GM19395 (cell line): ENCODE results near the gene PIK3R3.
"Not testable (repeated sequence)": the region's sequence is repeated elsewhere in the genome, so short reads cannot be mapped to it uniquely, and the experiment has no call there.

Source experiments
- ATAC-seq: cut with Tn5 transposase; IDR thresholded peaks from one replicate; pipeline ENCODE4 v1.9.1; 2021; ENCODE audit warnings: mild to moderate bottlenecking, moderate library complexity; ENCODE audit not compliant: unreplicated experiment

The PIK3R3 gene

DNA sequence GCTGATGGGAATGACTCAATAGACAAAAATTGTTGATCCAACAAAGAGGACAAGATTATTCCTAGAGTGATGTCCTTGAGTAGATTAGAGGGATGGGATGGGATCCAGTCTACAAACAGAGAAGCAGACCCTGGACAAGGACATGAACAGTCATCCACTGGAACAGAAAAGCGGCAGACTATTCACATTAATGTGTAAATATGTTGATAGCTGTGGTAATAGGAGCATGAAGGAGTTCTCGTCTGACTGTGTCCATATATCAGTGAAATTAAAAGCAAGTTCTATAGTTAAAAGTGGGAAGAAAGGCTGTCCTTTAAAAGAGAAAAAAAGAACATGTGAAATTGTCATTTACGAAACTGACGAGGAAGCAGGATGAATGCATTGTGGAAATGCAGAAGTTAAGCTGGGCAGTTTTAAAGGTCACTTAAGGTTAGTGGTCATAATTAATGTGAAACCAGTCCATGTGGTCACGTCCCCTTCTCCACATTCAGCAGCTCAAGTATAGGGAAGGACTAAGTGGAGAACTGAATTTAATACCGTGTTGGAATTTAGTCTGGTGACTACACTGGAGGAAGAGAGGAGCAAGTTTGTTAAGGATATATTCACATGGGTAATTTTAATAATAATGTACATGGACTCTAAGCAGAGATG, 62.1 kb downstream of the PIK3R3 start:
- ATAC-seq, result no peak

DNA sequence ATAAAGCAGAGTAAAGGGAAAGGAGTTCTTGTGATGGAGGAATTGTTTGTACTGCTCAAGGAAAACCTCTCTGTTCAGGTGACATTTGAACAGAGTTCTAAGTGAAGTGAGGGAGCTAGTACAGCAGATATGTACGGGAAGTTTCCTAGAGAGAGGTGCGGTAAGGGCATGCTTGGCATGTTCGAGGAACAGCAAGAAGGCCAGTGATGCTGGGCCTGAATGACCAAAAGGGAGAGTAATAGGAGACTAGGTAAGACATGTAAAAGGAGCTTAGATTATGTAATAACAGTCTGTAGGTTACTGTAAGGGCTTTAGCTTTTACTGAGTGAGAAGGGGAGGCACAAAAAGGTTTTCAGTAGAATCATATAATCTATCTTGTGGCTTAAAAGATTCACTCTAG, 63.9 kb downstream of the PIK3R3 start:
- no peak for ATAC-seq

DNA sequence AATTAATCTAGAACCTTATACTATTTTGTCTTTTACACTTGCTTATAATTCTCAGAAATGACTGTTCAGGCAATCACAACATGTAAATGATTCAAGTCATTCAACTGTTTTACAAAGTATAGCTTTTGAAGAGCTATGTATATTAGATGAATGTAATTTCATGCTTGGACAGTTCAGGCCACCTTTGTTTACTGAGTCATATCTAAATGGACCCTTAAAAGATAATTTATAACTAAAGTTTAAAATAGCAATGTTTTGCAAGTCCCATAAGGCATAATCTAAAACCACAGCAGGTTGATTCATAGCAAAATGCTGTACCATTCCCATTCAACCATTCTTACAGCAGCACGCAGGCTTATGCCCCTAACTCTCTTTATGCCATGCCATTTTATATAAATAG, 64.8 kb downstream of the PIK3R3 start:
- no peak for ATAC-seq

DNA sequence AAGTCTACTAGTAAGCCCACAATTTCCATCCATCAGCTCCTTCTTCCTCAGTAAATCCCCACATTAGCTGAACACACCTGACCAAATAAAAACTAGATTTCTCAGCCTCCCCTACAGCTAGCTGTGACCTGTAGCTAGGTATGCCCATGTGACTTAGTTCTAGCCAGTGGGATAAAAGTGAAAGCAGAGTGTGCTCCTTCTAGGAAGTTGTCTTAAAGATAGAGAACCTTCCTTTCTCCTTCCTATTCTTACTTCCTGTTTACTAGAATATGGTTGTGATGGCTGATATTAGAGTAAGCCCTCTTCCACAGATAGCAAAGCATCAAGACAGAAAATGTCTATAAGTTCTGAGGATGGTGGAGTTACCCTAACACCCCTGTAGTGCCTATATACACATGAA, 67.0 kb downstream of the PIK3R3 start:
- ATAC-seq, result no peak

DNA sequence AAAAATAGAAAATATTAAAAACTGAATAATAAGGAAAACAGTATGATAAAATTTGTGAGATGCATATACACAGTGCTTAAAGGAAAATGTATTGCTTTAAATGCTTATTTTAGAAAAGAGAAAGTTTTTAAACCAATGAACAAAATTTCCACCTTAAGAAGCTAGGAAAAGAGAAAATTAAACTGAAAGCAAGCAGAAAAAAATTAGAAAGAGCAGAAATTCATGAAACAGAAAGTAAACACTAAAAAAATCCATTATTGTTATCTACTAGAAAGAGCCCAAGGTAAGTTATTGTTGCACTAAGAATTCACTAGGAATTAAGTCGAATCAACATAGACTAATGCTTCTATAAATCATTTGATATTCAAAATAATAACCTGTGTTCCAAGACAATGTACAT, 67.7 kb downstream of the PIK3R3 start:
- no peak for ATAC-seq

DNA sequence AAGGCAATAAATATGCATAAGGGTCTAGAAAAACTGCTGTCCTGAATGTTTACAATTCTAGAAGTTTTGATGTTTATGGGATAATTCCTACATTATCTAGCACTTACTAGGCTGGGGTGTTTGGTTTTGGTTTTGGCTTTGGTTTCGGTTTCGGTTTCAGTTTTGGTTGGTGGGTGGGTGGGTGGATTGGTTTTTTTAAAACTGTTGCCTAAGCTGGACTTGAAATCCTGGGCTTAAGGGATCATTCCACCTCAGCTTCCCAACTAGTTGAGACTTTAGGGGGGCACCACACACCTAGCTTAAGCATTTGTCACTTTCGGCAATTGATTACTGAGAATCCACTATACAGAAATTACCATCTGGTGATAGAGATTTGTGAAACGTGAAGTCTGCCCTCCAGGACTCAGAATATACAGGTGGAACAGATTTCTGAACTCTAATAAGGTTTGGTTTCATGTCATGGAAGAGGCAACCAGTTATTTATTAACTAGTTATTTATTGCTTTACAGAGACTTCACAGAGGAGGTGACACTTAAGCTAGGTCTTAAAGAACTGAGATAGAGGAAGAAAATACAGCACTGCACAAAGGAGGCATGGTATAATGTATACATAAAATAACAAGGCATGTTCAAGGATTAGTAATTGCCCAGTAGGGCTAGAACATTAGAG, 69.6 kb downstream of the PIK3R3 start:
- peak; percentile 79 for ATAC-seq

DNA sequence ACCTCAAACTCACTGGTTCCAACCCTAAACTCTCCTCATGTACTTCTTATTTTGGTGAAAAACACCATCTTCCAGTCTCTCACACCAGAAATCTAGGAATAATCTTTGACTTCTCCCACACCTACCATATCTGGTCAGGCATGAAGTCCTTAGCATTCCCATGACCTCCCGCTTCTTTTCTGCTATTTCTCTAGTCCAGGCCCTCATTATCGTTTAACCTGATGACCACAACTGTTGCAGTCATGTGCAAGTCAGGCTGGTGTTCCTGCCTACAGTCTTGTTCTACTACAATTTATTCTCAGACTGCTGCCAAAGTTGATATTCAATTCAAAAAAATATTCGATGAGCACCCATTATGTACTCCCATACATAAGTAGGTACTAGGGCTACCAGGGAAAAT, 71.3 kb downstream of the PIK3R3 start:
- no peak for ATAC-seq

DNA sequence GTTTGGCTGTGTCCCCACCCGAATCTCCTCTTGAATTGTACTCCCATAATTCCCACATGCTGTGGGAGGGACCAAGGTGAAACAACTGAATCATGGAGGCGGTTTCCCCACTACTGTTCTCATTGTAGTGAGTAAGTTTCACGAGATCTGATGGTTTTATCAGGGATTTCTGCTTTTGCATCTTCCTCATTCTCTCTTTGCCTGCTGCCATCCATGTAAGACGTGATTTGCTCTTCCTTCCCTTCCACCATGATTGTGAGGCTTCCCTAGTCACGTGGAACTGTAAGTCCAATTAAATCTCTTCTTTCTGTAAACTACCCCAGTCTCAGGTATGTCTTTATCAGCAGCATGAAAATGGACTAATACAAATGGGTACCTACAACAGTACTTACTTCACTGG, 73.5 kb downstream of the PIK3R3 start:
- ATAC-seq, result no peak

DNA sequence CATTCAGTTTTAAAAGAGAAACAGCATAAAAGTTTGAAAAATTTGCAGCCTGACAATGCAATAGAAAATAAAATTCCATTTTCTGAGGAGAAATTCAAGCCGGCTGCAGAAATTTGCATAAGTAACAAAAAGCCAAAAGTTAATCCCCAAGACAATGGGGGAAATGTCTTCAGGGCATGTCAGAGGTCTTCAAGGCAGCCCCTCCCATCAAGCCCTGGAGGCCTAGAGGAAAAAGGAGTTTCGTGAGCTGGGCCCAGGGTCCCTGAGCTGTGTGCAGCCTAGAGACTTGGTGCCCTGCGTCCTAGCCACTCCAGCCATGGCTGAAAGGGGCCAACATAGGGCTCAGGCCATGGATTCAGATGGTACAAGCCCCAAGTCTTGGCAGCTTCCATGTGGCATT, 74.6 kb downstream of the PIK3R3 start:
- ATAC-seq, result no peak

DNA sequence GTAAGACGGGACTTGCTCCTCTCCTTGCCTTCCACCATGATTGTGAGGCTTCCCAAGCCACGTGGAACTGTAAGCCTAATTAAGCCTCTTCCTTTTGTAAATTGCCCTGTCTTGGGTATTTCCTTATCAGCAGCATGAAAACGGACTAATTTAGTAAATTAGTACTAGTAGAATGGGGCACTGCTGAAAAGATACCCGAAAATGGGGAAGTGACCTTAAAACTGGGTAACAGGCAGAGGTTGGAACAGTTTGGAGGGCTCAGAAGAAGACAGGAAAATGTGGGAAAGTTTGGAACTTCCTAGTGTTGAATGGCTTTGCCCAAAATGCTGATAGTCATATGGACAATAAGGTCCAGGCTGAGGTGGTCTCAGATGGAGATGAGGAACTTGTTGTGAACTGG, 75.2 kb downstream of the PIK3R3 start:
- ATAC-seq, result not testable (repeated sequence)

DNA sequence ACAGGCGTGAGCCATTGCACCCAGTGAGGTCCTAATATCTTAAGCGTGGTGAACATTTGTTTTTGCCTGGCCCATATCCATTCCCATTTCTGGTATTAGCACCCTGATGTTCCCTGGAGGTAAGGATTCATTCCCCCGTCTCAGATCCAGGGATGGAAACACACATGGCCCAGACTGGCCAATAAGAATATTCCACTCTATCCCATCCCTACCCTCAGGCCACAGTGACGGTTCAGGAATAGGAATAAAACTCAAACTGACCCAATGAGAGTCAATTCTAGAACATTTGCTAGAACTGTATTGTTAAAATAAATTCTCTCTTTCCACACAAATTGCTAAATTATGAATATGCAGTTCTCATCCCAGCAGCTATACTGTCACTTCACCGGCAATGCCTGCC, 76.1 kb downstream of the PIK3R3 start:
- ATAC-seq, result no peak

DNA sequence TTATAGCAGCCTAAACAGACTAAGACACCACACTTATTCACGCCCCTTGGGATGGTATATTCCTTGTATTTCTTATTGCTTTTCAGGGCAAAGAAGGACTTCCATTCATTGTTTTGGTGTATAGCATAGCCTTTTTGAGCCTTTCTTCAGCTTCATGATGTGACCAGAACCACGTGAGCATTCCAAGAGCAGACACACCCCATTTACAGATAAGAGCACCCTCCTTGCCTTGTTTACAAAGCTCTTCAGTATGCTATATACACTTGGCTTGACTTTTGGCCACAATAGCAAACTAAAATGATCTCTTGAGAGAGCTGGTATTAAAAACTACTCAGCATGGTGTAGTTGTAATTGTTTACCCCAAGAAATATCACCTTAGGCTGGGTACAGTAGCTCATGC, 78.7 kb downstream of the PIK3R3 start:
- no peak for ATAC-seq

DNA sequence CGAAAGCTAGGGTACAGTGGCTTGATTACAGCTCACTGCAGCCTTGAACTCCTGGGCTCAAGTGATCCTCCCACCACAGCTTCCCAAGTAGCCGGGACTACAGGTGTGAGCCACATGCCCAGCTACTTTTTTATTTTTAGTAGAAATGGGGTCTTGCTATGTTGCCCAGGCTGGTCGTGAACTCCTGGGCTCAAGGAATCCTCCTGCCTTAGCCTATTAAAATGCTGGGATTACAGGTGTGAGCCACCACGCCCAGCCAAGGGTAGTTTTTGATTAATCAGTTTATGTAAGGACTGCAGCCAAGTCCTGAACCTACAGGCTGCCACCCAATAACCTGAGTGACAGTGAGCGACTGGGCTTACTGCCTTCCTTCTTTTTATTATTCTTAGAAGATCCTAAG, 88.3 kb downstream of the PIK3R3 start:
- no peak for ATAC-seq

DNA sequence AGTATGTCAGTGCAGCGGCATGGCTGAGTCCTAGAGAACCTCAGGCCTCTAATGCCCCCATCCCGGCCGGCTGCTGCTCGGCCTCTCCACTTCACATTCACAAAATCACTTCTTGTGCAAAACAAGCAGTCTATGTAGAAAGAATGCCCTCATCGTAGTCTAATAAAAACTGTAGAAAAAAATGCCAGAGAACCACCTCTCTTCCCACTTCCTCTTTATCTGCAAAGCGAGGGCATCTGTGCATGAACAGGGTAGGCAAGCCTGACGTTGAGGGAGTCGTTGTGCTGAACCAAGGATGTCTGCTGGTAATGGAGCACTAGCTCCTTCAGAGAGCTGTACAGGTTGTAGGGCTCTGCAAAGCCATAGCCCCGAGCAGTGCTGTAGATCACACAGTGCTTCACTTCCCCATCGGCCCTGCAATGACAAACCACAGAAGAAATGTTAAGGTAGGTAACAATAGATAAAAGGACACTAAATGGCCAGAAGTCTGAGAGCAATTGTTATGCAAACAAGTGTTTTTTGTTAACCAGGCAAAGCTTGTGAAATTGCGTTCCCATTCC, 88.9 kb downstream of the PIK3R3 start:
- peak; percentile 86 for ATAC-seq

DNA sequence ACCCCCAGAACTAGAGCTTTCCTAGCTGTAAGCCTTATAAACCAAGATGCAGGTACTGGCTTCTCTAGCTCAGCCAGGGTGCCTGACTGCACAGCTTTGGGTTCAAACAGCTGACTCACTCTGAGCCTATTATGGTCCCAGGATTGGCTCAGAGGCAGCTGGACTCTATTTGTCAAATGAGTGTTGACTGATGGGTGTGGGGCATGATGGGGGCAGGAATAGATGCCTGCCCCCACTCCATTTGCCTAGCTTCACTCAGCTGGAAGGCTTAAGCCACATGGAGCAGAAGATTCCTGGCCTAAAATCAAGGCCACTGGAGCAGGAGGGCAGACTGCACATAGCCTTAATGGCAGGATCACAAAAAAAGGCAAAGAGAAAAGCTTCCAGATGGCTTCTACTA, 90.5 kb downstream of the PIK3R3 start:
- no peak for ATAC-seq

DNA sequence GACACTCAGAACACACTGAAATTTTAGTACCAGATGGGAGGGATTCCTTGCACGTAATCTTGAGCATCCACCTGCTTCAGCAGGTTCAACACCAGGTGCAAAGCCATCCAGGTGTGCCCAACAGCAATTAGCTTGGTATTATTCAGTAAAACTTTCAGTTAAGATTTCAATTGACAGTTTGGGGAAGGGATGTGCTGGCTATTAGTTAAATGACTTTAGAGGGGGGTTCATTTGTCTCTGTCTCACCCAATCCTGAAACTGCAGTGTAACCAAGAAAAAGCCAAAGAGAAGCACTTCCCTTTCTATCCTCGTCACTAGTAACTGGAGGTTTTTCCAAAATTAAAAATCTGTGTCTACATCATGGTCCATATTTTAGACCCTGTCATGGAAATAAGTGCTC, 90.9 kb downstream of the PIK3R3 start:
- ATAC-seq, result no peak

DNA sequence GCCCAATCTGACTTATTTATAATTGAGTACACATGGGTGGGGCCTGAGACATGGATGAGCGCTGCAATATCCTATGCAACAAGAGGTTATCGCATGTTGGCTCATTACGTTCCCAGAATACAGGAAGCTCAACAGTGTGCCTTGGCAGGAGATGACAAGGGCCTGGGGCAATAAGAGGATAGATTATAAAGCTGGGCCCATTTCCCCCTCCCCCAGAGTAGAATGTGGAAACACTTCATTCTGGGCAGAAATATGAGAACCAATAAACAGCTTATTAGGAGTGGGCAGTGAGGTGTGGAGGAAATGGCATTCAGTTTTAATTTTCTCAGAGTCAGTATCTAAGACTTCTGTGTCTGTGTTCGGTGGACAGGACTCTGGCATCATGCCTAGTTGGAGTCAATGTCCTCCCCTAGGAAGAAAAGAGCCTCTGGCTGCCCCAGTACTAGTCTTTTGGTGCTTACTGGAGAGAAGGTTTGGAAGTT, 92.8 kb downstream of the PIK3R3 start:
- no peak for ATAC-seq

DNA sequence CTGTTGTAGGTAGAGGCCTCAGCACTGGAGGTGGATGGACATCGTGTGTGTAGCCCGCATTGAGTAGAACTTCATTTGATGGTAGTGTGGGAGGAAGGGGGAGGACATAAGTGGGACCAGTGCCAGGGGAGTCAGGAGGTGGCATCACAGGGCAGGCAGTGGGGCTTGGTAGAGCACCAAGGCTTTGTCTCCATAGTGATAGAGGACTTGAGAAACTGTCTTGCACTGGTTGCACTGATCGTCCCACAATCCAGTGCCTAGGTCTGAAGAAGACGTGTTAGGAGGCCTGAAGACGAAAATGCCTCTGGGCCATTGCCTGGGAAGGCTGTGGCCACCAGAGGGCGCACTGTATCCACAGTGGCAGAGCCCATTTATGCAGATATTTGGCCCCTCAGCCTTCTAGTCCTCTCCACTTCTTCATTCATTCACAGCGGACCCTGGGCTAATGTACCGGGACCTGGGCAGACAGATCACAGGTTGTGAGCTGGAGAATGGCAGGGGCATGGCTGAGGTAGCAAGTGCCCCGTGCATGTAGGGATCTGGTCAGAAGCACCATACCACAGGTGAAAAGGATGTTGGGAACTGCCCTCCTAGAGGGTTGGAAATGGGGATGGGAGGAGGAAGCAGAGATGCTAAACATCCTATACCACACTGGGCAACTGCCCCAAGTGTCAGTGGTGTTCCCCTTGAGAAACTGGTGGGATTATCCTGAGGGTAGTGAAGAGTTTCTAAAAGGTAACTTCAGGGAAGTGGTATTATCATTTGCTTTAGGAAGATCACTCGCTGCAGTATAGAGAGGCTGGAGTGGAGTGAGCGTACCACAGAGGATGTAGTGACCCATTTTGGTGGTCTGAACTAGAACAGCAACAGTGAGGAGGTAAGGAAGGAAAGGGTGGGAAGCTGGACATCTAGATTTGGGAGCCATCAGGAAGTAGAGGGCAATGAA, 95.3 kb downstream of the PIK3R3 start:
- no peak for ATAC-seq

DNA sequence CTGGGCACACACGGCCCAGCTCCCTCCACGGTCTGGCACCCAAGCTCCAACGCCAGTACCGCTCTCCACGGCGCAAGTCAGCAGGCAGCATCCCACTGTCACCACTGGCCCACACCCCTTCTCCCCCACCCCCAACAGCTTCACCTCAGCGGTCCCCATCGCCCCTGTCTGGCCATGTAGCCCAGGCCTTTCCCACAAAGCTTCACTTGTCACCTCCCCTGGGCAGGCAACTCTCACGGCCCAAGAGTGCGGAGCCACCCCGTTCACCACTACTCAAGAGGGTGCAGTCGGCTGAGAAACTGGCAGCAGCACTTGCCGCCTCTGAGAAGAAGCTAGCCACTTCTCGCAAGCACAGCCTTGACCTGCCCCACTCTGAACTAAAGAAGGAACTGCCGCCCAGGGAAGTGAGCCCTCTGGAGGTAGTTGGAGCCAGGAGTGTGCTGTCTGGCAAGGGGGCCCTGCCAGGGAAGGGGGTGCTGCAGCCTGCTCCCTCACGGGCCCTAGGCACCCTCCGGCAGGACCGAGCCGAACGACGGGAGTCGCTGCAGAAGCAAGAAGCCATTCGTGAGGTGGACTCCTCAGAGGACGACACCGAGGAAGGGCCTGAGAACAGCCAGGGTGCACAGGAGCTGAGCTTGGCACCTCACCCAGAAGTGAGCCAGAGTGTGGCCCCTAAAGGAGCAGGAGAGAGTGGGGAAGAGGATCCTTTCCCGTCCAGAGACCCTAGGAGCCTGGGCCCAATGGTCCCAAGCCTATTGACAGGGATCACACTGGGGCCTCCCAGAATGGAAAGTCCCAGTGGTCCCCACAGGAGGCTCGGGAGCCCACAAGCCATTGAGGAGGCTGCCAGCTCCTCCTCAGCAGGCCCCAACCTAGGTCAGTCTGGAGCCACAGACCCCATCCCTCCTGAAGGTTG, 97.6 kb downstream of the PIK3R3 start:
- no peak for ATAC-seq
